Subcutaneous abdominal adipose tissue (tissue), 5 donors: ENCODE measurements around the gene CBX1.
"Not testable (repeated sequence)": the region's sequence is repeated elsewhere in the genome, so short reads cannot be mapped to it uniquely, and the experiment has no call there.

Source experiments
- H3K27ac ChIP-seq: one replicate; pipeline ENCODE4 v1.7.0; 2013; ENCODE audit warnings: low read depth, mild to moderate bottlenecking, inconsistent platforms, low read length, moderate library complexity
- H3K27me3 ChIP-seq, 5 donors: one replicate each; pipeline ENCODE4 v1.7.0; 2013; ENCODE audit warnings: low read length in 5 of 5, inconsistent platforms in 1 of 5; ENCODE audit not compliant: control insufficient read depth in 5 of 5, insufficient read depth in 4 of 5
- H3K36me3 ChIP-seq, 5 donors: one replicate each; pipeline ENCODE4 v1.7.0; 2013; ENCODE audit warnings: low read length in 5 of 5; ENCODE audit not compliant: control insufficient read depth in 5 of 5, insufficient read depth in 5 of 5
- H3K4me1 ChIP-seq, 5 donors: one replicate each; pipeline ENCODE4 v1.7.0; 2013; ENCODE audit warnings: low read length in 5 of 5, mild to moderate bottlenecking in 3 of 5, moderate library complexity in 1 of 5; ENCODE audit not compliant: control insufficient read depth in 5 of 5, insufficient read depth in 5 of 5
- H3K4me3 ChIP-seq, 5 donors: one replicate each; pipeline ENCODE4 v1.7.0; 2013; ENCODE audit warnings: low read length in 5 of 5, low read depth in 1 of 5
- H3K9ac ChIP-seq, 5 donors: one replicate each; pipeline ENCODE4 v1.7.0; 2013; ENCODE audit warnings: low read length in 5 of 5, mild to moderate bottlenecking in 4 of 5, moderate library complexity in 3 of 5
- H3K9me3 ChIP-seq, 5 donors: one replicate each; pipeline ENCODE4 v1.7.0; 2013; ENCODE audit warnings: low read length in 5 of 5; ENCODE audit not compliant: control insufficient read depth in 5 of 5
- donor health status: healthy.
- donor health status: healthy.
- donor health status: healthy.
- donor health status: healthy.
- donor health status: healthy.

CBX1 gene

GRCh38 chr17:48034734-48035133, 66.5 kb downstream of the CBX1 start:
- H3K9ac ChIP-seq, H3K4me3 ChIP-seq, H3K9me3 ChIP-seq, H3K27ac ChIP-seq, H3K27me3 ChIP-seq: not testable (repeated sequence)
- Histone ChIP-seq H3K4me1 (peaks cover 6 to 23% (median 17%) of the 10 kb centered on the region in 5 donors), H3K36me3 (peaks cover 0 to 11% (median 5%) of the 10 kb centered on the region in 5 donors)

- H3K9ac ChIP-seq = no peak overlapping the region
- H3K9me3 ChIP-seq = no peaks in the 10 kb centered on the region
- no peaks in the 10 kb centered on the region for H3K27me3 ChIP-seq
- no peak overlapping the region for H3K4me3 ChIP-seq
- H3K27ac ChIP-seq = no peak overlapping the region
- peaks cover 0 to 11% (median 5%) of the 10 kb centered on the region in 5 donors for H3K36me3 ChIP-seq
- peaks cover 3 to 15% (median 7%) of the 10 kb centered on the region in 5 donors for H3K4me1 ChIP-seq
Observed at GRCh38 chr17:48031966-48032365, 69.3 kb downstream of the CBX1 start.

- Histone ChIP-seq H3K4me3 (no peak overlapping the region), H3K9me3 (no peaks in the 10 kb centered on the region), H3K27me3 (no peaks in the 10 kb centered on the region), H3K4me1 (peaks cover 5 to 23% (median 15%) of the 10 kb centered on the region in 5 donors), H3K9ac (peak overlapping the region in 1 of 5 donors; percentile 30), H3K36me3 (peaks cover 0 to 11% (median 5%) of the 10 kb centered on the region in 5 donors), H3K27ac (no peak overlapping the region)
Observed at GRCh38 chr17:48030531-48030930, 70.7 kb downstream of the CBX1 start.

GRCh38 chr17:48028736-48029135, 72.5 kb downstream of the CBX1 start:
- no peaks in the 10 kb centered on the region for H3K9me3 ChIP-seq
- H3K36me3 ChIP-seq = peaks cover 0 to 11% (median 5%) of the 10 kb centered on the region in 5 donors
- H3K27ac ChIP-seq = no peak overlapping the region
- H3K4me3 ChIP-seq = no peak overlapping the region
- H3K9ac ChIP-seq = peak overlapping the region in 1 of 5 donors; percentile 44
- H3K4me1 ChIP-seq = peaks cover 13 to 38% (median 30%) of the 10 kb centered on the region in 5 donors
- no peaks in the 10 kb centered on the region for H3K27me3 ChIP-seq

- H3K27ac ChIP-seq = no peak overlapping the region
- H3K4me1 ChIP-seq = peaks cover 13 to 44% (median 36%) of the 10 kb centered on the region in 5 donors
- H3K9ac ChIP-seq = no peak overlapping the region
- H3K9me3 ChIP-seq = no peaks in the 10 kb centered on the region
- no peak overlapping the region for H3K4me3 ChIP-seq
- H3K36me3 ChIP-seq = peaks cover 0 to 6% (median 3%) of the 10 kb centered on the region in 5 donors
- H3K27me3 ChIP-seq = no peaks in the 10 kb centered on the region
Observed at GRCh38 chr17:48027322-48027981, 73.8 kb downstream of the CBX1 start.

GRCh38 chr17:48026502-48027321, 74.6 kb downstream of the CBX1 start:
- H3K4me1 ChIP-seq = peaks cover 13 to 44% (median 36%) of the 10 kb centered on the region in 5 donors
- H3K9ac ChIP-seq = peak overlapping the region in 1 of 5 donors; percentile 43
- no peaks in the 10 kb centered on the region for H3K9me3 ChIP-seq
- H3K36me3 ChIP-seq = peaks cover 0 to 2% (median 0%) of the 10 kb centered on the region in 5 donors
- H3K27me3 ChIP-seq = no peaks in the 10 kb centered on the region
- peak overlapping the region in 1 of 5 donors; percentile 94 for H3K4me3 ChIP-seq
- no peak overlapping the region for H3K27ac ChIP-seq

- H3K9me3 ChIP-seq = no peaks in the 10 kb centered on the region
- H3K27me3 ChIP-seq = no peaks in the 10 kb centered on the region
- peaks cover 13 to 44% (median 36%) of the 10 kb centered on the region in 5 donors for H3K4me1 ChIP-seq
- H3K27ac ChIP-seq = no peak overlapping the region
- peak overlapping the region in 2 of 5 donors; percentile 43 to 79 for H3K9ac ChIP-seq
- no peaks in the 10 kb centered on the region for H3K36me3 ChIP-seq
- peak overlapping the region in 4 of 5 donors; percentile 77 to 94 (median 82) for H3K4me3 ChIP-seq
Observed at GRCh38 chr17:48025904-48026501, 75.3 kb downstream of the CBX1 start.

GRCh38 chr17:48025040-48025903, 76.0 kb downstream of the CBX1 start:
- H3K36me3 ChIP-seq = no peaks in the 10 kb centered on the region
- H3K27me3 ChIP-seq = no peaks in the 10 kb centered on the region
- peak overlapping the region; percentile 85 for H3K27ac ChIP-seq
- no peaks in the 10 kb centered on the region for H3K9me3 ChIP-seq
- peak overlapping the region; percentile 69 to 94 (median 79) for H3K4me3 ChIP-seq
- H3K4me1 ChIP-seq = peaks cover 13 to 39% (median 36%) of the 10 kb centered on the region in 5 donors
- peak overlapping the region in 4 of 5 donors; percentile 38 to 79 (median 46) for H3K9ac ChIP-seq
